Esophagus squamous epithelium (tissue), 4 donors: ENCODE data around the gene OVAAL.

ENCODE experiments used
- CTCF ChIP-seq, 6 experiments: fragments of 450-650 bp in 4 of 6; fragments of 200-600 bp in 2 of 6; sonication (generic) in 2 of 6; IDR thresholded peaks; one replicate each; pipeline ENCODE4 v1.5.1; 2016 to 2019; ENCODE audit warnings: antibody characterized with exemption in 6 of 6, mild to moderate bottlenecking in 4 of 6, moderate library complexity in 4 of 6
- POLR2A ChIP-seq, 4 donors: fragments of 450-650 bp; IDR thresholded peaks; one replicate each; pipeline ENCODE4 v1.6.1; 2017; ENCODE audit warnings: antibody characterized with exemption in 4 of 4, mild to moderate bottlenecking in 4 of 4, moderate library complexity in 3 of 4

GRCh38 chr1:180524160-180524914 is 34.4 kb upstream of the OVAAL start:
- TF ChIP-seq CTCF (IDR thresholded peaks at IDR 0.05) (no peak), POLR2A (IDR thresholded peaks at IDR 0.05) (no peak)
